Measurements from ENCODE around the gene SGPP1. TPM values are rescaled to one million over a fixed set of nuclear protein-coding genes. Genes with fewer than 3 reads are reported as not detected.

SGPP1 gene
- polyA plus RNA-seq, 3 donors = 3.3 to 13.3 (median 7.6) TPM

- Histone ChIP-seq H3K9me3 (replicated peaks in 1 of 2; ENCODE audit: control insufficient read depth in 1 of 2, insufficient read depth in 1 of 2, low read length in 2 of 2) (no peaks in the 10 kb centered on the region), H3K9ac (ENCODE audit: insufficient read depth, low read length, poor library complexity, severe bottlenecking) (peak overlapping the region; percentile 86), H3K4me2 (replicated peaks; ENCODE audit: extremely low read depth, low read length, poor library complexity, severe bottlenecking) (peak overlapping the region; percentile 98), H4K20me1 (ENCODE audit: insufficient read depth, low read length) (no peaks in the 10 kb centered on the region), H3K4me1 (ENCODE audit: control insufficient read depth in 1 of 2, insufficient read depth in 2 of 2, low read length in 2 of 2) (peaks cover 12 to 23% of the 10 kb centered on the region in 2 donors), H3K79me2 (ENCODE audit: insufficient read depth, low read length) (peaks cover 42% of the 10 kb centered on the region), H3K4me3 (replicated peaks in 1 of 3; ENCODE audit: low read depth in 2 of 3, low read length in 3 of 3) (peak overlapping the region; percentile 58 to 88 (median 65)), H3K36me3 (replicated peaks in 1 of 2; ENCODE audit: control insufficient read depth in 1 of 2, insufficient read depth in 2 of 2, low read length in 2 of 2) (no peaks in the 10 kb centered on the region), H2AFZ (ENCODE audit: insufficient read depth, low read depth, low read length, poor library complexity, severe bottlenecking) (peak overlapping the region; percentile 92), H3K27me3 (ENCODE audit: control insufficient read depth in 2 of 2, insufficient read depth in 2 of 2, low read length in 2 of 2) (no peaks in the 10 kb centered on the region), H3K27ac (ENCODE audit: low read depth in 1 of 2, low read length in 2 of 2) (peak overlapping the region in 1 of 2 donors; percentile 97)
- H3K4me1 Mint-ChIP-seq = peaks cover 2% of the 10 kb centered on the region
- peaks cover 6 to 7% of the 10 kb centered on the region in 2 donors for H3K36me3 Mint-ChIP-seq
- no CpG with 5 or more reads among the region's 8 CpGs for WGBS (ENCODE audit: insufficient coverage)
- intact Hi-C loops (cut with micrococcal nuclease) = loop anchor here (1.0 to 5.0 kb wide), 3 partner anchors 84 to 101 kb away; partner anchors contain the start of genes PPP2R5E (in 2 of the 2) and SGPP1 (in 1 of the 2)
- peaks cover 0 to 2% (median 1%) of the 10 kb centered on the region in 3 donors for H3K27me3 Mint-ChIP-seq (ENCODE audit: low read depth in 3 of 3)
- no peak overlapping the region for H3K4me3 Mint-ChIP-seq
- peaks cover 0 to 4% (median 0%) of the 10 kb centered on the region in 7 donors for H3K9me3 Mint-ChIP-seq
- H3K27ac Mint-ChIP-seq = peak overlapping the region in 2 of 7 donors; percentile 100
- no peak for DNase-seq
- TF ChIP-seq, protein P1, sequence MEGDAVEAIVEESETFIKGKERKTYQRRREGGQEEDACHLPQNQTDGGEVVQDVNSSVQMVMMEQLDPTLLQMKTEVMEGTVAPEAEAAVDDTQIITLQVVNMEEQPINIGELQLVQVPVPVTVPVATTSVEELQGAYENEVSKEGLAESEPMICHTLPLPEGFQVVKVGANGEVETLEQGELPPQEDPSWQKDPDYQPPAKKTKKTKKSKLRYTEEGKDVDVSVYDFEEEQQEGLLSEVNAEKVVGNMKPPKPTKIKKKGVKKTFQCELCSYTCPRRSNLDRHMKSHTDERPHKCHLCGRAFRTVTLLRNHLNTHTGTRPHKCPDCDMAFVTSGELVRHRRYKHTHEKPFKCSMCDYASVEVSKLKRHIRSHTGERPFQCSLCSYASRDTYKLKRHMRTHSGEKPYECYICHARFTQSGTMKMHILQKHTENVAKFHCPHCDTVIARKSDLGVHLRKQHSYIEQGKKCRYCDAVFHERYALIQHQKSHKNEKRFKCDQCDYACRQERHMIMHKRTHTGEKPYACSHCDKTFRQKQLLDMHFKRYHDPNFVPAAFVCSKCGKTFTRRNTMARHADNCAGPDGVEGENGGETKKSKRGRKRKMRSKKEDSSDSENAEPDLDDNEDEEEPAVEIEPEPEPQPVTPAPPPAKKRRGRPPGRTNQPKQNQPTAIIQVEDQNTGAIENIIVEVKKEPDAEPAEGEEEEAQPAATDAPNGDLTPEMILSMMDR (IDR thresholded peaks at IDR 0.05) = no peak
These were observed 85.0 kb downstream of the SGPP1 start for GRCh38 chr14:63642656-63643382.

DNA sequence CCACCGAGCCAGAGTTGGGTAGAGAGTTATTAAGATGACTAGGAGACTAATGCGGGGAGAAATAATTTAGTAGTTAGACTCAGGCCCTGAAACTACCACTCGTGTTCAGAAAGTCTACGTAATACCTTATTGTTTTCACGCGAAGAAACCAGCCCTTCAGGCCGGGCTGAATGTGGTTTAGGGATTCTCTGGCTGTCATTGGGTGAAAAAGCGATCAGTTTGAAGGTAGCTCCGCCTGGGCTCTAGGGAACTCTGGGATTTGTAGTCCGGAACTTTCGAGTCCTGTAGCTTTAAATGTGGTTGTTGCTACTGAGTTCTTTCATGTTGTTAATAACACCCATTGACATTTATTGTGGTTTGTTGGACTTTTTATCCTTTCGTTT, 85.6 kb downstream of the SGPP1 start:
- peaks cover 6 to 9% of the 10 kb centered on the region in 2 donors for H3K36me3 Mint-ChIP-seq
- H3K4me2 ChIP-seq (replicated peaks; ENCODE audit: extremely low read depth, low read length, poor library complexity, severe bottlenecking) = peak overlapping the region; percentile 98
- peak overlapping the region; percentile 58 to 88 (median 65) for H3K4me3 ChIP-seq (replicated peaks in 1 of 3; ENCODE audit: low read depth in 2 of 3, low read length in 3 of 3)
- no peaks in the 10 kb centered on the region for H3K27me3 ChIP-seq (ENCODE audit: control insufficient read depth in 2 of 2, insufficient read depth in 2 of 2, low read length in 2 of 2)
- peak overlapping the region; percentile 99 to 100 (median 100) for H3K27ac Mint-ChIP-seq
- peaks cover 2% of the 10 kb centered on the region for H3K4me1 Mint-ChIP-seq
- H3K79me2 ChIP-seq (ENCODE audit: insufficient read depth, low read length) = peaks cover 48% of the 10 kb centered on the region
- peak overlapping the region; percentile 86 for H3K9ac ChIP-seq (ENCODE audit: insufficient read depth, low read length, poor library complexity, severe bottlenecking)
- H3K4me3 Mint-ChIP-seq = peak overlapping the region; percentile 96 to 99
- H4K20me1 ChIP-seq (ENCODE audit: insufficient read depth, low read length) = no peaks in the 10 kb centered on the region
- H3K9me3 Mint-ChIP-seq = peaks cover 0 to 4% (median 0%) of the 10 kb centered on the region in 7 donors
- H3K27ac ChIP-seq (ENCODE audit: low read depth in 1 of 2, low read length in 2 of 2) = peak overlapping the region; percentile 95 to 97
- H3K4me1 ChIP-seq (ENCODE audit: control insufficient read depth in 1 of 2, insufficient read depth in 2 of 2, low read length in 2 of 2) = peaks cover 12 to 23% of the 10 kb centered on the region in 2 donors
- H3K36me3 ChIP-seq (replicated peaks in 1 of 2; ENCODE audit: control insufficient read depth in 1 of 2, insufficient read depth in 2 of 2, low read length in 2 of 2) = no peaks in the 10 kb centered on the region
- H3K27me3 Mint-ChIP-seq (ENCODE audit: low read depth in 3 of 3) = peaks cover 0 to 2% (median 0%) of the 10 kb centered on the region in 3 donors
- peak overlapping the region; percentile 92 for H2AFZ ChIP-seq (ENCODE audit: insufficient read depth, low read depth, low read length, poor library complexity, severe bottlenecking)
- intact Hi-C loops (cut with micrococcal nuclease) = loop anchor here (1.0 to 5.0 kb wide), 3 partner anchors 85 to 100 kb away; partner anchors contain the start of genes PPP2R5E (in 2 of the 2) and SGPP1 (in 1 of the 2)
- TF ChIP-seq, protein P1 (IDR thresholded peaks at IDR 0.05) = no peak
- no peaks in the 10 kb centered on the region for H3K9me3 ChIP-seq (replicated peaks in 1 of 2; ENCODE audit: control insufficient read depth in 1 of 2, insufficient read depth in 1 of 2, low read length in 2 of 2)
- WGBS (ENCODE audit: insufficient coverage) = 0% methylated on average over 8 of the region's 12 CpGs
- peak; percentile 89 to 94 (median 90) for DNase-seq

Measured in CD14-positive monocyte (primary cell).